OCI-LY7 (cell line): Measurements from ENCODE around the gene TBXT. TPM values are rescaled to one million over a fixed set of nuclear protein-coding genes. Genes with fewer than 3 reads are reported as not detected.

Source experiments
- BruUV-seq: library from RNA; stranded (reverse); fragments of 400-500 nt; replicated peaks from 2 replicates; lab custom pipeline; 2021; lab: Mats Ljungman, UMichigan
- CTCF ChIA-PET: fragments of 300-600 bp; sonication (Branson Sonifier 250); formaldehyde crosslinking; loops from one replicate; lab custom pipeline; 2022; ENCODE audit warnings: antibody characterized with exemption; ENCODE audit not compliant: unreplicated experiment; lab: Charles Lee
- POLR2A ChIA-PET: fragments of 300-600 bp; sonication (Branson Sonifier 250); formaldehyde crosslinking; loops from one replicate; lab custom pipeline; 2022; ENCODE audit warnings: antibody characterized with exemption; lab: Charles Lee
- DNase-seq: peaks from one replicate; pipeline ENCODE4 v3.0.0-alpha.2; 2015; ENCODE audit warnings: low spot score
- H2AFZ ChIP-seq: fragments of 200-600 bp; sonication (generic), shearing (Covaris generic); 2 replicates; pipeline ENCODE4 v1.6.1; 2014; ENCODE audit warnings: mild to moderate bottlenecking, antibody characterized with exemption, low read length, moderate library complexity
- H3K27ac ChIP-seq: fragments of 200-600 bp; sonication (generic); 2 replicates; pipeline ENCODE4 v1.5.1; 2014; ENCODE audit warnings: mixed run types, low read depth, mild to moderate bottlenecking, moderate library complexity, low read length, inconsistent platforms; ENCODE audit not compliant: poor library complexity, severe bottlenecking
- H3K36me3 ChIP-seq: fragments of 200-600 bp; sonication (generic); 2 replicates; pipeline ENCODE4 v1.6.1; 2014; ENCODE audit warnings: mild to moderate bottlenecking, antibody characterized with exemption, low read length, moderate library complexity, mixed read lengths; ENCODE audit not compliant: insufficient read depth
- H3K4me1 ChIP-seq: fragments of 200-600 bp; sonication (generic); 2 replicates; pipeline ENCODE4 v1.5.1; 2014; ENCODE audit warnings: mild to moderate bottlenecking, low read length; ENCODE audit not compliant: insufficient read depth, poor library complexity, severe bottlenecking
- H3K4me2 ChIP-seq: fragments of 200-600 bp; sonication (generic); 2 replicates; pipeline ENCODE4 v1.6.1; 2014; ENCODE audit warnings: mild to moderate bottlenecking, low read length
- H3K4me3 ChIP-seq: fragments of 200-600 bp; sonication (generic); 2 replicates; pipeline ENCODE4 v1.5.1; 2014; ENCODE audit warnings: mild to moderate bottlenecking, low read depth, low read length; ENCODE audit not compliant: poor library complexity, severe bottlenecking
- H3K79me2 ChIP-seq: fragments of 200-600 bp; sonication (generic); 2 replicates; pipeline ENCODE4 v1.6.1; 2016; ENCODE audit warnings: low read depth, mild to moderate bottlenecking, low read length, moderate library complexity, mixed read lengths; ENCODE audit not compliant: insufficient read depth
- H3K9me2 ChIP-seq: fragments of 200-600 bp; sonication (generic); 2 replicates; pipeline ENCODE4 v1.6.1; 2016; ENCODE audit warnings: mild to moderate bottlenecking, low read length, mixed read lengths; ENCODE audit not compliant: insufficient read depth
- H3K9me3 ChIP-seq: fragments of 200-600 bp; sonication (generic); 2 replicates; pipeline ENCODE4 v1.6.1; 2014; ENCODE audit warnings: mild to moderate bottlenecking, mixed run types, low read length, mixed read lengths
- H4K20me1 ChIP-seq: fragments of 200-600 bp; sonication (generic); 2 replicates; pipeline ENCODE4 v1.6.1; 2014; ENCODE audit warnings: mild to moderate bottlenecking, antibody characterized with exemption, low read length, moderate library complexity, mixed read lengths; ENCODE audit not compliant: insufficient read depth
- CTCF ChIP-seq: fragments of 200-600 bp; sonication (generic); conservative IDR thresholded peaks from 2 replicates; pipeline ENCODE4 v1.5.1; 2014; ENCODE audit warnings: mild to moderate bottlenecking, antibody characterized with exemption, low read length, moderate library complexity, mixed read lengths
- EZH2phosphoT487 ChIP-seq: fragments of 200-600 bp; sonication (generic); IDR thresholded peaks from 2 replicates; pipeline ENCODE4 v1.6.1; 2018; ENCODE audit warnings: low read depth, borderline replicate concordance, mild to moderate bottlenecking, mixed run types, antibody characterized with exemption, low read length, moderate library complexity, mixed read lengths
- intact Hi-C: fragments of 100-400 bp; cut with micrococcal nuclease; formaldehyde crosslinking; loops from one replicate; pipeline ENCODE4 v1.10.0; 2022; ENCODE audit not compliant: unreplicated experiment
- total RNA-seq, 2 experiments: library from RNA; depleted of rRNA in 1 of 2; stranded (reverse); fragments of >200 nt in 1 of 2; shearing (Covaris generic) in 1 of 2; gene quantifications; 2 replicates each; pipeline ENCODE4 v1.2.3, GENCODE V29; 2014 to 2022

TBXT gene
- total RNA-seq, 2 experiments from 2014 or later: 1.0 to 5.3 TPM

DNA sequence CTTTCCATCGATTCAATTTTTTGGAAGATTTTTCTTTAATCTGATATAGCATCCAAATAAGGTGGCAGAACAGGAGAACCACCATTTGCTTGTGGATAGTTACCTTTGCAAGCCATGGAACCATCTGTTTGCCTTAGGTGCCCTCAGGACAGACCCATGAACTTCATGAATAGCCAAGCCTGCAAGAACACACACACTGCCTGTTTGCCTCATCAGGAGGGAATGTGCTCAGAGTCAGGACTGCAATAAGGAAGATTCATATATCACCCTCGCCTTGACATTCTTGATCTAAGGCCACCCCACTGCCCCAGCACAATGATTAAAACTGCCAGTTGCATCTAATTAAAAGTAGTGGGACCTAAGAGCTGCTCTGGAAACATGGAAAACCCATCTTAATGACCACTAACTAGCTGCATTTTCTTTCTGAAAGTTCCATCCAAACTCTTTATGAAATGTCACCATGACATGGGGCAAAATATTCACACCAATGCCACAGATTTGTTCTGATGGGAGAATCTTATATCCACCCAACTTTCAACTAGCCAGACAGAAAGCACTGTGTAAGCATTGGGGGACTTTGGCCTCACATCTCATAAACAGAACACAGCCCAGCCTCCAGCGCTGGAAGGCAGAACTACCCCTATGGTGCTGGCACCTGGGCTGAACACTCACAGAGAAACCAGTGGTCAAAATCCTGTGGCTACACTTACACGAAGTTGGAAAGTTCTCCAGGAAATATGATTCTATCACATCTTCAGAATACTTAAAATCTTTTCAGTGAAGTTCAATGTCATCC is 48.3 kb downstream of the TBXT start:
- Histone ChIP-seq H3K9me2 (no peaks in the 10 kb centered on the region), H3K9me3 (no peaks in the 10 kb centered on the region; the same call in none of the 2 replicates), H3K36me3 (no peaks in the 10 kb centered on the region), H3K4me2 (no peak overlapping the region), H3K79me2 (no peaks in the 10 kb centered on the region), H4K20me1 (no peaks in the 10 kb centered on the region), H3K27ac (no peak overlapping the region), H3K4me3 (no peak overlapping the region), H2AFZ (no peak overlapping the region), H3K4me1 (no peaks in the 10 kb centered on the region)
- ChIA-PET POLR2A (no interaction called here), CTCF (no interaction called here)
- no TSS peak for BruUV-seq
- TF ChIP-seq CTCF: no peak
- no peak for TF ChIP-seq EZH2phosphoT487
- intact Hi-C loops: no loop called here
- DNase-seq: no peak

DNA sequence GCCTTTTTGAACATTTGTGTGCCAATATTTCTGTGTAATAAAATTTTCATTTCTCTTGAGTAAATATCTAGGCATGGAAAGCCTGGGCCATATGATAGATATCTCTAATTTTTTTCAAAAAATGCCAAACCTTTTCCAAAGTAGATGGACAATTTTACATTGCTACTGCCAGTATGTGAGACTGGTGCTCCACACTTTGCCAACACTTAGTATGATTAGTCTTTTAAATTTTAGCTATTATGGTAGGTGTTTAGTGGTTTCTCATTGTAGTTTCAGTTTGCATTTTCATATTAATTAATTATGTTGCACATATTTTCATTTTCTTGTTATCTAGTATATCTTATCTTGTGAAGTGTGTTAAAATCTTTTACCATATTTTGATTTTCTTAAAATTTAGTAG is 52.0 kb downstream of the TBXT start:
- no peak overlapping the region for H2AFZ ChIP-seq
- DNase-seq: no peak
- H3K27ac ChIP-seq: no peak overlapping the region
- H3K4me3 ChIP-seq: no peak overlapping the region
- POLR2A ChIA-PET: interaction anchor here (1.6 kb wide), 1 partner anchor 15 kb away, joined by 5 read pairs; no protein-coding TSS in a partner anchor
- H3K4me2 ChIP-seq: no peak overlapping the region
- no peaks in the 10 kb centered on the region for H3K4me1 ChIP-seq
- intact Hi-C loops: no loop called here
- CTCF ChIA-PET: no interaction called here
- no peaks in the 10 kb centered on the region for H3K9me2 ChIP-seq
- no peaks in the 10 kb centered on the region for H3K79me2 ChIP-seq
- TF ChIP-seq CTCF (no peak), EZH2phosphoT487 (no peak)
- H4K20me1 ChIP-seq: no peaks in the 10 kb centered on the region
- H3K9me3 ChIP-seq: no peaks in the 10 kb centered on the region; the same call in none of the 2 replicates
- H3K36me3 ChIP-seq: no peaks in the 10 kb centered on the region
- BruUV-seq: no TSS peak

- Histone ChIP-seq H3K4me2 (no peak overlapping the region), H4K20me1 (no peaks in the 10 kb centered on the region), H3K9me3 (no peaks in the 10 kb centered on the region; the same call in none of the 2 replicates), H2AFZ (no peak overlapping the region), H3K36me3 (no peaks in the 10 kb centered on the region), H3K4me3 (no peak overlapping the region), H3K79me2 (no peaks in the 10 kb centered on the region), H3K9me2 (no peaks in the 10 kb centered on the region), H3K4me1 (no peaks in the 10 kb centered on the region), H3K27ac (no peak overlapping the region)
- CTCF ChIA-PET: no interaction called here
- TF ChIP-seq CTCF: no peak
- TF ChIP-seq EZH2phosphoT487: no peak
- BruUV-seq: no TSS peak
- POLR2A ChIA-PET: interaction anchor here (1.0 kb wide), 1 partner anchor 47 kb away, joined by 3 read pairs; no protein-coding TSS in a partner anchor
- DNase-seq: no peak
- intact Hi-C loops: no loop called here
Measured at GRCh38 chr6:166112580-166112979, 55.1 kb downstream of the TBXT start.
